GM12865 (cell line): ENCODE data around the gene LTBP3.
"Not testable (repeated sequence)": the region's sequence is repeated elsewhere in the genome, so short reads cannot be mapped to it uniquely, and the experiment has no call there.

Source experiments
- DNase-seq: peaks from one replicate; pipeline ENCODE4 v3.0.0; 2010; ENCODE audit warnings: low read depth
- H3K4me3 ChIP-seq: 2 replicates; pipeline ENCODE4 v1.5.1; 2011; ENCODE audit warnings: mild to moderate bottlenecking, low read depth, low read length, control low read depth
- TF ChIP-seq, protein P1 (sequence below): IDR thresholded peaks from 2 replicates; pipeline ENCODE4 v1.5.1; 2011; ENCODE audit warnings: low read length, control low read depth, low read depth, inconsistent platforms; ENCODE audit not compliant: insufficient read depth; ENCODE audit errors: missing control alignments

The LTBP3 gene

DNA sequence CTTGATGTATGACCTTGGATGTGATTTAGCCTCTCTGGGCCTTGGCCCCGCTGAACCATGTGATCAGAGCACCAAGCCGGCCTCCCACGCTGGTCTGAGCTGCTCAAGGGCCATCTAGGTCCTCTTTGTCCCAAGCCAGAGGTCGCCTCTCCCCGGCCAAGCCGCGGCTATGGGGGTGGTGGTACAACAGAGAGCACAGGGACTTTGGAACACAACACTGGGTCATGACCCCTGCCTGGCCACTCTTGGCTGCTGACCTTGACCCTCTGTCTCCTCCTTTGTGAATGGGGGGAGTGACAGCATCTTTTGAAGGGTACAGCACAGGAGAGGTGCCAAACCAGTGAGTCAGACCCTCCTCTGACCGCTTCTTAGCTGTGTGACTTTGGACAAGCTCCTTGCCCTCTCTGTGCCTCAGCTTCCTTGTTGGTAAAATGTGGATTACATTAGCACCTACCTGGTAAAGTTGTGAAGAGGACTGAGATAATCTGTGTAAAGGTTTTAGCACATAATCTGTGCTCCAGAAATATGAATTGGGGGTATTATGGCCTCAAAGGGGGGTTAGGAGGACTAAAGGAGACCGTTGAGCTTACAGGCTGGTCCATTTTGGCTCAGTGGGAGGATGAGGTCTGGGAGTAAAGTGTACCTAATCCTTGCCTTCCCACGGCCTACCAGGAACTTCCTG lies 28.5 kb downstream of the LTBP3 start:
- TF ChIP-seq, protein P1, sequence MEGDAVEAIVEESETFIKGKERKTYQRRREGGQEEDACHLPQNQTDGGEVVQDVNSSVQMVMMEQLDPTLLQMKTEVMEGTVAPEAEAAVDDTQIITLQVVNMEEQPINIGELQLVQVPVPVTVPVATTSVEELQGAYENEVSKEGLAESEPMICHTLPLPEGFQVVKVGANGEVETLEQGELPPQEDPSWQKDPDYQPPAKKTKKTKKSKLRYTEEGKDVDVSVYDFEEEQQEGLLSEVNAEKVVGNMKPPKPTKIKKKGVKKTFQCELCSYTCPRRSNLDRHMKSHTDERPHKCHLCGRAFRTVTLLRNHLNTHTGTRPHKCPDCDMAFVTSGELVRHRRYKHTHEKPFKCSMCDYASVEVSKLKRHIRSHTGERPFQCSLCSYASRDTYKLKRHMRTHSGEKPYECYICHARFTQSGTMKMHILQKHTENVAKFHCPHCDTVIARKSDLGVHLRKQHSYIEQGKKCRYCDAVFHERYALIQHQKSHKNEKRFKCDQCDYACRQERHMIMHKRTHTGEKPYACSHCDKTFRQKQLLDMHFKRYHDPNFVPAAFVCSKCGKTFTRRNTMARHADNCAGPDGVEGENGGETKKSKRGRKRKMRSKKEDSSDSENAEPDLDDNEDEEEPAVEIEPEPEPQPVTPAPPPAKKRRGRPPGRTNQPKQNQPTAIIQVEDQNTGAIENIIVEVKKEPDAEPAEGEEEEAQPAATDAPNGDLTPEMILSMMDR = no peak
- DNase-seq = no peak
- no peak overlapping the region for H3K4me3 ChIP-seq

DNA sequence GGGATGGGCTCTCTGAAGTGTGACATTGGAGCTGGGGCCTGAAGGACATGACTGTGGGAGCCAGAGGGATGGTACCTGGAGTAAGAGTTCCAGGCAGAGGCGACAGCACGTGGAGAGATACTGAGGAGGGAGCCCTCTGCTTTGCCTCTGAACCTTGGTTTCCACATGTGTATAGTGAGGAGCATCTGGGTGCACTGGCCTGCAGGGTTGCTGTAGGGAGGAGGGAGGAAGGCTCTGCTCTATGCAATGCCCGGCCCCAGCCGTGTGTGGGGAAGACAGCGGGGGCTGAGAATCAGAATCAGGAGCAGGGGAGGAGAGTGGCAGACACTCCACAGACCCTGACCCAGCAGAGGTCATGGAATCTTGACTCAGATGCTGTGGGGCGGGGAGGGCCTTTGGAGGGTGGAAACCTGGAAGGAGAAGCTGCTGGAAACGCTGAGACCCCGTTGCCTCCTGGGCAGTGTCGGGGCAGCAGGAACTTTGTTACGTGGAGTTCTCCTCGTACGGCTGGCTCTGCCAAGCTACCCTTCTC lies 29.3 kb downstream of the LTBP3 start:
- DNase-seq = no peak
- H3K4me3 ChIP-seq = no peak overlapping the region
- TF ChIP-seq, protein P1 = no peak

DNA sequence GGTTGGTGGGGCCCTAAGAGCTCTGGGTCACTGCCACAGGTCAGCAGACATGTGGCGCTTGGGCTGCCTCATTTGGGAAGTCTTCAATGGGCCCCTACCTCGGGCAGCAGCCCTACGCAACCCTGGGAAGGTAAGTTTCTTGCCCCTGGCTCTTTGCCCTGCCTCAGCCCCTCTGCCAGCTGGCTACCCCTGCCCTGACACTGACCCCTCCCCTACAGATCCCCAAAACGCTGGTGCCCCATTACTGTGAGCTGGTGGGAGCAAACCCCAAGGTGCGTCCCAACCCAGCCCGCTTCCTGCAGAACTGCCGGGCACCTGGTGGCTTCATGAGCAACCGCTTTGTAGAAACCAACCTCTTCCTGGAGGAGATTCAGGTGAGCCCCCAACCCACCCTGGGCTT lies 31.4 kb downstream of the LTBP3 start:
- TF ChIP-seq, protein P1 = no peak
- H3K4me3 ChIP-seq = no peak overlapping the region
- no peak for DNase-seq

DNA sequence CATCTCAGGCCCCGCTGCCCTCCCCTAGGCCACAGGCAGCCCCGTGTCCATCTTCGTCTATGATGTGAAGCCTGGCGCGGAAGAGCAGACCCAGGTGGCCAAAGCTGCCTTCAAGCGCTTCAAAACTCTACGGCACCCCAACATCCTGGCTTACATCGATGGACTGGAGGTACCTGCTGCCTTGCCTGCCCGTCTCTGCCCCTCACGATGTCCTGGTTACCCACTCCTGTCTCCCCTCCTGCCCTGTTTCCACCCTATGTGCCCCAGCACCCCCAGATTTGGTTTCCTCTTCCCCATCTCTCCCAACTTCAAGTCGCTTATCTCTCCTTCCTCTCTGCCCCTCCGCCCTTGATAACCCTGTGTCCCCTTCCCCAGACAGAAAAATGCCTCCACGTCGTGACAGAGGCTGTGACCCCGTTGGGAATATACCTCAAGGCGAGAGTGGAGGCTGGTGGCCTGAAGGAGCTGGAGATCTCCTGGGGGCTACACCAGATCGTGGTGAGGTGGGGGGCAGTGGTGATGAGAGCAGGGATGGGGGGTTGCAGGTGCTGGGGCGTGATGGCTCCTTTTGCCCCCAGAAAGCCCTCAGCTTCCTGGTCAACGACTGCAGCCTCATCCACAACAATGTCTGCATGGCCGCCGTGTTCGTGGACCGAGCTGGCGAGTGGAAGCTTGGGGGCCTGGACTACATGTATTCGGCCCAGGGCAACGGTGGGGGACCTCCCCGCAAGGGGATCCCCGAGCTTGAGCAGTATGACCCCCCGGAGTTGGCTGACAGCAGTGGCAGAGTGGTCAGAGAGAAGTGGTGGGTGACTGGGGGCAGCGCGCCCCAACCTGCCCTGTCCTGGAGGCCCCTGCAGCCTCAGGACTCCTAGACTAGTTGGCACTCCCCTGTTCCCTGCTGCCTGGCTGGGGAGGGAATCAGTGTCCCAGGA lies 32.3 kb downstream of the LTBP3 start:
- no peak for DNase-seq
- TF ChIP-seq, protein P1 = no peak
- peak overlapping the region; percentile 71 for H3K4me3 ChIP-seq

DNA sequence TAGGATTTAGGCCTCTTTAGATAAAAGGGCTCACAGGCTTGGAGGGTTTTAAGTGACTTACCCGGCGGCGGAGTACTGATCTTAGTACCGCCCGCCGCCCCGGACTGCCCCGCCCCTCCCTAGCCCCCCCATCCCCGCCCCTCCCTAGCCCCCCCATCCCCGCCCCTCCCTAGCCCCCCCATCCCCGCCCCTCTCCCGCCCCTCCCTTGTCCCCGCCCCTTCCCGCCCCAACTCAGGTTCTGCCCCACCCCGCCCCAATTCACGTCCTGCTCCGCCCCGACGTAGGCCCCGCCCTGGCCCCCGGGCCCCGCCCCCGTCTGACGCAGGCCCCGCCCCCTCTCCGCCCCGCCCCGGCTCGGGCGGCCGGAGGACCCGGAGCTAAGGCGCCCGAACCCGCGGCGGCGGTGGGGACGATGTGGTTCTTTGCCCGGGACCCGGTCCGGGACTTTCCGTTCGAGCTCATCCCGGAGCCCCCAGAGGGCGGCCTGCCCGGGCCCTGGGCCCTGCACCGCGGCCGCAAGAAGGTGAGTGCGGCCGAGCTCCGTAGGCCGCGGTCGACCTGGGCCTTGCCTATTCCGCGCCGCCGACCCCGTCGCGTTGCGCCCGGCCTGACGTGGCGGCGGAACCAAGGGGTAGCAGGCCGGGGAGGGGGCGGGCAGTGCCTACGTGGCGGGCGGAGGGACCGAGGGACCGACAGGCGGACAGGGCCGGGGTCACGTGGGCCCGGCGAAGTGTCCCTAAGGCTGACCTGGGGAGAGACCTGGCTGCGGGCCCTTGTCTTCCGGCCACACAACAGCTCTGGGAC lies 33.2 kb downstream of the LTBP3 start, which contains the start of gene SCYL1:
Gene SCYL1 (plus strand): TSS at position 343 of the 805 bp plus-strand sequence. CDS start 71 bp downstream, at position 414.
- DNase-seq = peak; percentile 85
- H3K4me3 ChIP-seq = peak within 1 kb of the TSS; percentile 71
- TF ChIP-seq, protein P1 = no peak

DNA sequence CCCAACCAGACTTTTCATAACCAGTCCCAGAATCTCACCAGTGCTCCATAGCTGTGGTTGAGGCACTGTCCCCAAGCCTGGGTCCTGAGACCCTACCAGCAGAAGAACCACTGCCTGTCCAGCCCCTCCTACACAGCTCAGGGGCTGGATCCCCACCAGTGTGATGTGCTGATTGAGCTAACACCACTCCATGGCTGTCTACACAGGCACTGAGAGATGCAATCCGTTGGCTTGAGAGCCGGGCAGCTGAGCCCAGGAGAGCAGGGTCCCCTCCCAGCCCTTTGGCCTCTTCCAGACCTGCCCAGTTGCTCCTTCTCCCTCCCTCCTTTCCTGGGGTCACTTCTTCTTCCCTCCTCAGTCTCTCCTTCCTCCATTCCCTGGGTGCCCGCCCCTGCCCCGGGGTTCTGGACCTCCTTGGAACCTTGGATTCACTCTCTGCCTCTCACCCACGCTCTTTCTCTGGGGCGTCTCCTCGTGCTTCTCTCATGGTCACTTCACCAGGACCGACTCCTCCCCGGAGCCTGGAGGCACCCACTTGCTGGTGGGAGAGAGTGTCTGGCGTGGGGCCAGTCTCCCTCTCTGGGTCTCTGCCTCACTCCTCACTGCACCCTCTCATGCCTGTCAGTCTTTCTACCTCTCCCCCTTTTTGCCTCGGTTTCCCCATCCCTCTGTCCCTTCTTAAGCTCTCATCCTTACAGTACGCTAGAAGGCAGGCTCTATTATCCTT lies 34.0 kb downstream of the LTBP3 start:
- no peak for DNase-seq
- TF ChIP-seq, protein P1 = no peak
- H3K4me3 ChIP-seq = peak overlapping the region; percentile 18; the same call in 1 of the 2 replicates

DNA sequence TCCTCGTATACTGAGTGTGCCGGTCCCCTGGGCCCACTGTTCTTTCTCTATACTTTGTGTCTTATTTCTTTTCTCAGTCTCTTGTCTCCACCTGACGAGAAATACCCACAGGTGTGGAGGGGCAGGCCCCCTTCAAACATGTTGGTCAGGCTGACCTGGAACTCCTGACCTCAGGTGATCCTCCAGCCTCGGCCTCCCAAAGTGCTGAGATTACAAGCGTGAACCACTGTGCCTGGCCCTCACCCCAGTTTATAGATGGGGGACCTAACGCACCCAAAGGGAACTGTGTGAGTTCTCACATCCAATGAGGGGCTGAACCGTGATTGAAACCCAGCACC lies 34.6 kb downstream of the LTBP3 start:
- not testable (repeated sequence) for DNase-seq, H3K4me3 ChIP-seq

DNA sequence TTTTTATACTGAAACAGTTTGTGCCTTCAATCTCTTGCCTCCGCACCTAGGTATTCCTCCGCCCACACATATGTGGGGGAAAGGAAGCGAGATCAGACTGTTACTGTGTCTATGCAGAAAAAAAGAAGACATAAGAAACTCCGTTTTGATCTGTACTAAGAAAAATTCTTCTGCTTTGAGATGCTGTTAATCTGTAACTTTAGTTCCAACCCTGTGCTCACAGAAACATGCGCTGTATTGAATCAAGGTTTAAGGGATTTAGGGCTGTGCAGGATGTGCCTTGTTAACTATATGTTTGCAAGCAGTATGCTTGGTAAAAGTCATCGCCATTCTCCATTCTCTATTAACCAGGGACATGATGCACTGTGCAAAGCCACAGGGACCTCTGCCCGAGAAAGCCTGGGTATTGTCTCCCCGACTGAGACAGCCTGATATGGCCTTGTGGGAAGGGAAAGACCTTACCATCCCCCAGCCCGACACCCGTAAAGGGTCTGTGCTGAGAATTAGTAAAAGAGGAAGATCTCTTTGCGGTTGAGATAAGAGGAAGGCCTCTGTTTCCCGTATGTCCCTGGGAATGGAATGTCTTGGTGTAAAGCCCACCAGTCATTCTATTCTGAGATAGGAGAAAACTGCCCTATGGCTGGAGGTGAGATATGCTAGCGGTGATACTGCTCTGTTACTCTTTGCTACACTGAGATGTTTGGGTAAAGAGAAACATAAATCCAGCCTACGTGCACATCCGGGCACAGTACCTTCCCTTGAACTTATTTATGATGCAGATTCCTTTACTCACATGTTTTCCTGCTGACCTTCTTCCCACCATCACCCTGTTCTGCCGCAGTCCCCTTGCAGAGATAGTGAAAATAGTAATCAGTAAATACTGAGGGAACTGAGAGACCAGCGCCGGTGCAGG lies 35.2 kb downstream of the LTBP3 start:
- H3K4me3 ChIP-seq, DNase-seq: not testable (repeated sequence)
